B cell (primary cell): ENCODE measurements around the gene PTPN21.

Experiments used
- EZH2 ChIP-seq: IDR thresholded peaks from 2 replicates; pipeline ENCODE4 v1.6.1; 2012; ENCODE audit warnings: borderline replicate concordance, low read depth, mild to moderate bottlenecking, moderate library complexity, low read length; ENCODE audit not compliant: insufficient read depth, poor library complexity, severe bottlenecking
- TF ChIP-seq, protein P1 (sequence below): fragments of 200-600 bp; IDR thresholded peaks from one replicate; pipeline ENCODE4 v1.8.0; 2022; ENCODE audit warnings: antibody characterized with exemption, mild to moderate bottlenecking

DNA sequence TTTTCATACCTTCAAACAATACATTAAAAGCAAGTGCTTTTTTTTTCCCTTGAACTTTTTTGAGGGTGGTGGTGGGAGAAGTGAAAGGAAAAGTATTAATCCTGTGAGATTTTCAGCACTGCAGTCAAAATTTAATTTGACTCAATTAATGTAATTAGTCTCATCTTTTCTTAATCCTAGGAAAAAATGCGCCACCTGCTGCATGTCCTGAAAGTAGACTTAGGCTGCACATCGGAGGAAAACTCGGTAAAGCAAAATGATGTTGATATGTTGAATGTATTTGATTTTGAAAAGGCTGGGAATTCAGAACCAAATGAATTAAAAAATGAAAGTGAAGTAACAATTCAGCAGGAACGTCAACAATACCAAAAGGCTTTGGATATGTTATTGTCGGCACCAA, 117.1 kb downstream of the PTPN21 start:
- TF ChIP-seq, protein P1, sequence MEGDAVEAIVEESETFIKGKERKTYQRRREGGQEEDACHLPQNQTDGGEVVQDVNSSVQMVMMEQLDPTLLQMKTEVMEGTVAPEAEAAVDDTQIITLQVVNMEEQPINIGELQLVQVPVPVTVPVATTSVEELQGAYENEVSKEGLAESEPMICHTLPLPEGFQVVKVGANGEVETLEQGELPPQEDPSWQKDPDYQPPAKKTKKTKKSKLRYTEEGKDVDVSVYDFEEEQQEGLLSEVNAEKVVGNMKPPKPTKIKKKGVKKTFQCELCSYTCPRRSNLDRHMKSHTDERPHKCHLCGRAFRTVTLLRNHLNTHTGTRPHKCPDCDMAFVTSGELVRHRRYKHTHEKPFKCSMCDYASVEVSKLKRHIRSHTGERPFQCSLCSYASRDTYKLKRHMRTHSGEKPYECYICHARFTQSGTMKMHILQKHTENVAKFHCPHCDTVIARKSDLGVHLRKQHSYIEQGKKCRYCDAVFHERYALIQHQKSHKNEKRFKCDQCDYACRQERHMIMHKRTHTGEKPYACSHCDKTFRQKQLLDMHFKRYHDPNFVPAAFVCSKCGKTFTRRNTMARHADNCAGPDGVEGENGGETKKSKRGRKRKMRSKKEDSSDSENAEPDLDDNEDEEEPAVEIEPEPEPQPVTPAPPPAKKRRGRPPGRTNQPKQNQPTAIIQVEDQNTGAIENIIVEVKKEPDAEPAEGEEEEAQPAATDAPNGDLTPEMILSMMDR = no peak
- TF ChIP-seq EZH2 = no peak
